NCI-H128 (cell line): ENCODE results near the gene SOX8.
"Not testable (repeated sequence)": the region's sequence is repeated elsewhere in the genome, so short reads cannot be mapped to it uniquely, and the experiment has no call there.

Experiments used
- DNase-seq: peaks from one replicate; lab custom pipeline; 2025; ENCODE audit not compliant: unreplicated experiment; lab: John Stamatoyannopoulos, UW

Gene SOX8

GRCh38 chr16:981695-982144, at the start of gene SOX8:
SOX8 (plus strand) TSS chr16:981770; CDS start chr16:981923, 153 bp downstream.
- no peak for DNase-seq

- no peak for DNase-seq
Observed at GRCh38 chr16:932831-933330, 48.7 kb upstream of the SOX8 start.

GRCh38 chr16:933581-933980, 48.0 kb upstream of the SOX8 start:
- no peak for DNase-seq

- no peak for DNase-seq
Observed at GRCh38 chr16:934178-934577, 47.4 kb upstream of the SOX8 start.

GRCh38 chr16:935684-936083, 45.9 kb upstream of the SOX8 start:
- no peak for DNase-seq

GRCh38 chr16:937311-937710, 44.3 kb upstream of the SOX8 start:
- no peak for DNase-seq

GRCh38 chr16:937723-938122, 43.8 kb upstream of the SOX8 start:
- no peak for DNase-seq

- no peak for DNase-seq
Observed at GRCh38 chr16:938136-938535, 43.4 kb upstream of the SOX8 start.

- DNase-seq = no peak
Observed at GRCh38 chr16:938752-939151, 42.8 kb upstream of the SOX8 start.

GRCh38 chr16:939311-939710, 42.3 kb upstream of the SOX8 start:
- DNase-seq = no peak

GRCh38 chr16:939941-940340, 41.6 kb upstream of the SOX8 start:
- DNase-seq = no peak

- no peak for DNase-seq
Observed at GRCh38 chr16:942436-943060, 39.0 kb upstream of the SOX8 start.

GRCh38 chr16:943971-944370, 37.6 kb upstream of the SOX8 start:
- DNase-seq = no peak

GRCh38 chr16:945271-946047, 36.1 kb upstream of the SOX8 start:
- DNase-seq = no peak

GRCh38 chr16:946048-946395, 35.5 kb upstream of the SOX8 start:
- DNase-seq = no peak

- DNase-seq = no peak
Observed at GRCh38 chr16:947255-947921, 34.2 kb upstream of the SOX8 start.

- not testable (repeated sequence) for DNase-seq
Observed at GRCh38 chr16:947922-948303, 33.7 kb upstream of the SOX8 start.

GRCh38 chr16:948767-949166, 32.8 kb upstream of the SOX8 start:
- DNase-seq = not testable (repeated sequence)

- not testable (repeated sequence) for DNase-seq
Observed at GRCh38 chr16:950733-951573, 30.6 kb upstream of the SOX8 start.

- no peak for DNase-seq
Observed at GRCh38 chr16:951660-952301, 29.8 kb upstream of the SOX8 start.

GRCh38 chr16:952321-952720, 29.2 kb upstream of the SOX8 start:
- no peak for DNase-seq
